GM12873 (cell line): Measurements from ENCODE around the gene SESN3.

Source experiments
- CTCF ChIP-seq: IDR thresholded peaks from 2 replicates; pipeline ENCODE4 v1.5.1; 2012; ENCODE audit warnings: low read depth, mild to moderate bottlenecking, moderate library complexity, low read length, control low read depth; ENCODE audit not compliant: insufficient read depth; ENCODE audit errors: missing control alignments

Gene SESN3

GRCh38 chr11:95255251-95256145 lies 24.5 kb upstream of the SESN3 start:
- TF ChIP-seq CTCF: no peak

- no peak for TF ChIP-seq CTCF
Measured at GRCh38 chr11:95254716-95255115, 23.7 kb upstream of the SESN3 start.

GRCh38 chr11:95254131-95254704 lies 23.2 kb upstream of the SESN3 start:
- TF ChIP-seq CTCF: no peak

GRCh38 chr11:95253141-95253540 lies 22.1 kb upstream of the SESN3 start:
- TF ChIP-seq CTCF: no peak

GRCh38 chr11:95252586-95252985 lies 21.6 kb upstream of the SESN3 start:
- TF ChIP-seq CTCF: no peak

- no peak for TF ChIP-seq CTCF
Measured at GRCh38 chr11:95248666-95249467, 17.9 kb upstream of the SESN3 start.

- TF ChIP-seq CTCF: no peak
Measured at GRCh38 chr11:95247883-95248282, 16.9 kb upstream of the SESN3 start.
